CD14-positive monocyte (primary cell): ENCODE data around the gene MMP1. TPM values are rescaled to one million over a fixed set of nuclear protein-coding genes. Genes with fewer than 3 reads are reported as not detected.

Source experiments
- DNase-seq, 3 donors: peaks; one replicate each; pipeline ENCODE4 v3.0.0-alpha.2; 2011 to 2022
- H2AFZ ChIP-seq: 2 replicates; pipeline ENCODE4 v1.6.0; 2012; ENCODE audit warnings: mild to moderate bottlenecking, low read depth, low read length, inconsistent platforms; ENCODE audit not compliant: insufficient read depth, poor library complexity, severe bottlenecking
- H3K27ac ChIP-seq, 2 donors: 1 replicate in 1 of 2; 2 replicates in 1 of 2; pipeline ENCODE4 v1.5.1; 2012 to 2013; ENCODE audit warnings: low read length in 2 of 2, control low read depth in 1 of 2, inconsistent platforms in 1 of 2, low read depth in 1 of 2, mild to moderate bottlenecking in 1 of 2
- H3K27me3 ChIP-seq, 2 donors: one replicate each; pipeline versions ENCODE4 v1.6.0 to v1.6.1; 2011 to 2013; ENCODE audit warnings: low read length in 2 of 2; ENCODE audit not compliant: control insufficient read depth in 2 of 2, insufficient read depth in 2 of 2
- H3K36me3 ChIP-seq, 2 donors: replicated peaks in 1 of 2; 1 replicate in 1 of 2; 2 replicates in 1 of 2; pipeline versions ENCODE4 v1.5.1 to v1.6.1; 2012 to 2013; ENCODE audit warnings: low read length in 2 of 2, control low read depth in 1 of 2, inconsistent platforms in 1 of 2, mild to moderate bottlenecking in 1 of 2; ENCODE audit not compliant: insufficient read depth in 2 of 2, control insufficient read depth in 1 of 2
- H3K4me1 ChIP-seq, 2 donors: 1 replicate in 1 of 2; 2 replicates in 1 of 2; pipeline versions ENCODE4 v1.5.1 to v1.6.1; 2012 to 2013; ENCODE audit warnings: low read length in 2 of 2, control low read depth in 1 of 2, inconsistent platforms in 1 of 2, mild to moderate bottlenecking in 1 of 2, moderate library complexity in 1 of 2; ENCODE audit not compliant: insufficient read depth in 2 of 2, control insufficient read depth in 1 of 2
- H3K4me2 ChIP-seq: replicated peaks from 2 replicates; pipeline ENCODE3; 2012; ENCODE audit warnings: low read length, moderate library complexity, mild to moderate bottlenecking; ENCODE audit not compliant: poor library complexity, severe bottlenecking; ENCODE audit errors: extremely low read depth
- H3K4me3 ChIP-seq, 3 experiments: fragments of 200-600 bp in 1 of 3; sonication (generic) in 1 of 3; replicated peaks in 1 of 3; 1 replicate in 2 of 3; 2 replicates in 1 of 3; pipeline ENCODE4 v1.5.1; 2011 to 2013; ENCODE audit warnings: low read length in 3 of 3, mild to moderate bottlenecking in 3 of 3, control low read depth in 2 of 3, low read depth in 2 of 3, inconsistent platforms in 1 of 3, moderate library complexity in 1 of 3
- H3K79me2 ChIP-seq: 2 replicates; pipeline ENCODE4 v1.6.0; 2012; ENCODE audit warnings: mild to moderate bottlenecking, control low read depth, inconsistent platforms, low read length, moderate library complexity; ENCODE audit not compliant: insufficient read depth
- H3K9ac ChIP-seq: 2 replicates; pipeline ENCODE4 v1.6.0; 2017; ENCODE audit warnings: low read length, mild to moderate bottlenecking; ENCODE audit not compliant: insufficient read depth, poor library complexity, severe bottlenecking
- H3K9me3 ChIP-seq, 2 donors: replicated peaks in 1 of 2; 1 replicate in 1 of 2; 2 replicates in 1 of 2; pipeline versions ENCODE4 v1.5.1 to v1.6.1; 2012 to 2013; ENCODE audit warnings: low read length in 2 of 2, control low read depth in 1 of 2; ENCODE audit not compliant: control insufficient read depth in 1 of 2, insufficient read depth in 1 of 2
- H4K20me1 ChIP-seq: 2 replicates; pipeline ENCODE4 v1.6.0; 2012; ENCODE audit warnings: mild to moderate bottlenecking, low read length, control low read depth, moderate library complexity; ENCODE audit not compliant: insufficient read depth
- H3K27ac Mint-ChIP-seq, 7 donors: one replicate each; pipeline ENCODE4 v1.8.0; 2020; ENCODE audit warnings: mild to moderate bottlenecking in 7 of 7, mixed read lengths in 7 of 7, moderate library complexity in 6 of 7, inconsistent platforms in 2 of 7
- H3K27me3 Mint-ChIP-seq, 3 donors: one replicate each; pipeline ENCODE4 v1.8.0; 2021 to 2022; ENCODE audit warnings: low read depth in 3 of 3, mild to moderate bottlenecking in 3 of 3, mixed read lengths in 3 of 3, moderate library complexity in 3 of 3, inconsistent platforms in 1 of 3
- H3K36me3 Mint-ChIP-seq, 2 donors: one replicate each; pipeline ENCODE4 v1.8.0; 2020; ENCODE audit warnings: mixed read lengths in 2 of 2, inconsistent platforms in 1 of 2, mild to moderate bottlenecking in 1 of 2
- H3K4me1 Mint-ChIP-seq: one replicate; pipeline ENCODE4 v1.8.0; 2020; ENCODE audit warnings: mild to moderate bottlenecking, mixed read lengths
- H3K4me3 Mint-ChIP-seq, 2 donors: one replicate each; pipeline ENCODE4 v1.8.0; 2020; ENCODE audit warnings: mild to moderate bottlenecking in 2 of 2, mixed read lengths in 2 of 2, moderate library complexity in 1 of 2
- H3K9me3 Mint-ChIP-seq, 7 donors: one replicate each; pipeline ENCODE4 v1.8.0; 2020 to 2022; ENCODE audit warnings: mixed read lengths in 7 of 7, mild to moderate bottlenecking in 6 of 7, moderate library complexity in 6 of 7, inconsistent platforms in 2 of 7
- WGBS: methylation state at CpG from one replicate; pipeline ENCODE4 v1.1.5; 2013; ENCODE audit warnings: missing lambda C conversion rate; ENCODE audit not compliant: insufficient coverage; 5-methylcytosine and 5-hydroxymethylcytosine counted together
- intact Hi-C, 2 donors: fragments of 100-400 bp; cut with micrococcal nuclease; formaldehyde crosslinking; loops; one replicate each; pipeline versions ENCODE4 v1.15.0 to v1.15.1; 2023
- polyA plus RNA-seq, 3 donors: library from polyadenylated mRNA; depleted of rRNA in 1 of 3; unstranded in 2 of 3; stranded (reverse) in 1 of 3; fragments of 300-500 nt in 2 of 3; fragments of >200 nt in 1 of 3; fragmentation: Illumina TruSeq in 2 of 3; gene quantifications; 1 replicate in 2 of 3; 2 replicates in 1 of 3; pipeline ENCODE4 v1.2.3, GENCODE V29; 2012 to 2021
- TF ChIP-seq, protein P1 (sequence below): fragments of 200-600 bp; IDR thresholded peaks from one replicate; pipeline ENCODE4 v1.8.0; 2022; ENCODE audit warnings: antibody characterized with exemption, mild to moderate bottlenecking

MMP1 gene
- polyA plus RNA-seq, 3 donors, result not detected

DNA sequence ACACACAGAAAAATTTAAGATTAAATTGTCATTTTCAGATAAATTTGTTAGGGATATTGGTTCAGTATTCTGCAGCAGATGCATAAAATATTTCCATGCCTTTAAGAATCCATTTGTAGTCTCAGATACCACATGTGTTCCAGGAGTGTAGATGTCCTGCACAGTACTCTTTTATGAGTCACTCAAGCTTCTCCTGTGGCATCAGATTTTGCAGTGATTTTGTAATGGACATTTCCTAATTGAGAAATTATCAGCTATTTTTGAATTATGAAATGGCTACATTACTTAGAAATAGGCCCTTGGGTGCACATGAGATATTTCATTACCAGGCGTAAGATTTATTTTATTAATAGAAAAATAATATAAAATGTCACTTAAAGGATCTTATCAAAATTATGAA, 26.6 kb upstream of the MMP1 start:
- Mint-ChIP-seq H3K27ac (no peak overlapping the region), H3K27me3 (peaks cover 2 to 6% (median 4%) of the 10 kb centered on the region in 3 donors), H3K36me3 (no peaks in the 10 kb centered on the region), H3K9me3 (peaks cover 0 to 11% (median 2%) of the 10 kb centered on the region in 7 donors), H3K4me1 (peaks cover 5% of the 10 kb centered on the region), H3K4me3 (no peak overlapping the region)
- DNase-seq, result peak in 1 of 3 donors; percentile 10
- no CpG with 5 or more reads among the region's 1 CpG for WGBS
- peaks cover 0 to 7% of the 10 kb centered on the region in 2 donors for H3K9me3 ChIP-seq
- no peak overlapping the region for H3K4me3 ChIP-seq
- no peaks in the 10 kb centered on the region for H3K79me2 ChIP-seq
- no peaks in the 10 kb centered on the region for H4K20me1 ChIP-seq
- H3K4me1 ChIP-seq, result no peaks in the 10 kb centered on the region
- H3K27me3 ChIP-seq, result peaks cover 2 to 4% of the 10 kb centered on the region in 2 donors
- TF ChIP-seq, protein P1, sequence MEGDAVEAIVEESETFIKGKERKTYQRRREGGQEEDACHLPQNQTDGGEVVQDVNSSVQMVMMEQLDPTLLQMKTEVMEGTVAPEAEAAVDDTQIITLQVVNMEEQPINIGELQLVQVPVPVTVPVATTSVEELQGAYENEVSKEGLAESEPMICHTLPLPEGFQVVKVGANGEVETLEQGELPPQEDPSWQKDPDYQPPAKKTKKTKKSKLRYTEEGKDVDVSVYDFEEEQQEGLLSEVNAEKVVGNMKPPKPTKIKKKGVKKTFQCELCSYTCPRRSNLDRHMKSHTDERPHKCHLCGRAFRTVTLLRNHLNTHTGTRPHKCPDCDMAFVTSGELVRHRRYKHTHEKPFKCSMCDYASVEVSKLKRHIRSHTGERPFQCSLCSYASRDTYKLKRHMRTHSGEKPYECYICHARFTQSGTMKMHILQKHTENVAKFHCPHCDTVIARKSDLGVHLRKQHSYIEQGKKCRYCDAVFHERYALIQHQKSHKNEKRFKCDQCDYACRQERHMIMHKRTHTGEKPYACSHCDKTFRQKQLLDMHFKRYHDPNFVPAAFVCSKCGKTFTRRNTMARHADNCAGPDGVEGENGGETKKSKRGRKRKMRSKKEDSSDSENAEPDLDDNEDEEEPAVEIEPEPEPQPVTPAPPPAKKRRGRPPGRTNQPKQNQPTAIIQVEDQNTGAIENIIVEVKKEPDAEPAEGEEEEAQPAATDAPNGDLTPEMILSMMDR, result no peak
- no peak overlapping the region for H3K4me2 ChIP-seq
- no peak overlapping the region for H3K27ac ChIP-seq
- no peak overlapping the region for H3K9ac ChIP-seq
- intact Hi-C loops, result no loop called here
- H2AFZ ChIP-seq, result no peak overlapping the region
- no peaks in the 10 kb centered on the region for H3K36me3 ChIP-seq

DNA sequence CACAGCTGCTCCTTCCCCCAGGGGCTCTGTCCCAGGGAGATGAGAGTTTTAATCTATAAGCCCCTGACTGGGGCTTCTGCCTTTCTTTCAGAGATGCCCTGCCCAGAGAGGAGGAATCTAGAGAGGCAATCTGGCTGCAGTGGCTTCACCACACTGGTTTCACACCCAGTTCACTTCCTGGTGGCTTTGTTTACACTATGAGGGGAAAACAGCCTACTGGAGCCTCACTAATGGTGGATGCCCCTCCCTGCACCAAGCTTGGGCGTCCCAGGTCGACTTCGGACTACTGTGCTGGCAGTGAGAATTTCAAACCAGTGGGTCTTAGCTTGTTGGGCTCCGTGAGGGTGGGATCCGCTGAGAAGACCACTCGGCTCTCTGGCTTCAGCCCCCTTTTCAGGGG, 21.5 kb upstream of the MMP1 start:
- Mint-ChIP-seq H3K27me3 (peaks cover 4 to 5% (median 4%) of the 10 kb centered on the region in 3 donors), H3K27ac (no peak overlapping the region), H3K36me3 (no peaks in the 10 kb centered on the region), H3K9me3 (peaks cover 0 to 13% (median 6%) of the 10 kb centered on the region in 7 donors), H3K4me1 (peaks cover 3% of the 10 kb centered on the region), H3K4me3 (no peak overlapping the region)
- no peak overlapping the region for H2AFZ ChIP-seq
- 84% methylated on average over 5 of the region's 6 CpGs for WGBS
- H3K9me3 ChIP-seq, result no peaks in the 10 kb centered on the region
- H4K20me1 ChIP-seq, result no peaks in the 10 kb centered on the region
- H3K36me3 ChIP-seq, result no peaks in the 10 kb centered on the region
- DNase-seq, result no peak
- H3K4me1 ChIP-seq, result no peaks in the 10 kb centered on the region
- no peak overlapping the region for H3K4me2 ChIP-seq
- H3K79me2 ChIP-seq, result no peaks in the 10 kb centered on the region
- no peaks in the 10 kb centered on the region for H3K27me3 ChIP-seq
- H3K4me3 ChIP-seq, result no peak overlapping the region
- H3K27ac ChIP-seq, result no peak overlapping the region
- H3K9ac ChIP-seq, result no peak overlapping the region
- TF ChIP-seq, protein P1, result no peak
- intact Hi-C loops, result no loop called here
